Astrocyte (in vitro differentiated cells and primary cell): ENCODE data around the gene ZFPM1.
"Not testable (repeated sequence)": the region's sequence is repeated elsewhere in the genome, so short reads cannot be mapped to it uniquely, and the experiment has no call there.

Source experiments
- EZH2 ChIP-seq: IDR thresholded peaks from 2 replicates; pipeline ENCODE4 v1.6.1; 2012; ENCODE audit warnings: mild to moderate bottlenecking, low read length, inconsistent platforms; ENCODE audit not compliant: insufficient read depth
- TF ChIP-seq, protein P1 (sequence below): IDR thresholded peaks from 2 replicates; pipeline ENCODE4 v1.5.1; 2011; ENCODE audit warnings: low read depth, mild to moderate bottlenecking, inconsistent platforms, low read length, moderate library complexity; ENCODE audit not compliant: insufficient read depth

DNA sequence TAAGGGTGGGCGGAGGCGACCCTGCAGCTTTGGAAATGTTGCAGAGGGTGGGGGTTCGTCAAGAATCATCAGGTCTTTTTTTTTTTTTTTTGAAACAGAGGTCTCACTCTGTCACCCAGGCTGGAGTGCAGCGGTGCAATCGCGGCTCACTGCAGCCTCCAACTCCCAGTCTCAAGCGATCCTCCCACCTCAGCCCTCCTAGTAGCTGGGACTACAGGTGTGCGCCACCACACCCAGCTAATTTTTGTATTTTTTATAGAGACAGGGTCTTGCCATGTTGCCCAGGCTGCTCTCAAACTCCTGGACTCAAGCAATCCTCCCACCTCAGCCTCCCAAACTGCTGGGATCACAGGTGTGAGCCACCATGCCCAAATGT is 32.3 kb downstream of the ZFPM1 start:
- TF ChIP-seq, protein P1, sequence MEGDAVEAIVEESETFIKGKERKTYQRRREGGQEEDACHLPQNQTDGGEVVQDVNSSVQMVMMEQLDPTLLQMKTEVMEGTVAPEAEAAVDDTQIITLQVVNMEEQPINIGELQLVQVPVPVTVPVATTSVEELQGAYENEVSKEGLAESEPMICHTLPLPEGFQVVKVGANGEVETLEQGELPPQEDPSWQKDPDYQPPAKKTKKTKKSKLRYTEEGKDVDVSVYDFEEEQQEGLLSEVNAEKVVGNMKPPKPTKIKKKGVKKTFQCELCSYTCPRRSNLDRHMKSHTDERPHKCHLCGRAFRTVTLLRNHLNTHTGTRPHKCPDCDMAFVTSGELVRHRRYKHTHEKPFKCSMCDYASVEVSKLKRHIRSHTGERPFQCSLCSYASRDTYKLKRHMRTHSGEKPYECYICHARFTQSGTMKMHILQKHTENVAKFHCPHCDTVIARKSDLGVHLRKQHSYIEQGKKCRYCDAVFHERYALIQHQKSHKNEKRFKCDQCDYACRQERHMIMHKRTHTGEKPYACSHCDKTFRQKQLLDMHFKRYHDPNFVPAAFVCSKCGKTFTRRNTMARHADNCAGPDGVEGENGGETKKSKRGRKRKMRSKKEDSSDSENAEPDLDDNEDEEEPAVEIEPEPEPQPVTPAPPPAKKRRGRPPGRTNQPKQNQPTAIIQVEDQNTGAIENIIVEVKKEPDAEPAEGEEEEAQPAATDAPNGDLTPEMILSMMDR, result not testable (repeated sequence)
- TF ChIP-seq EZH2, result not testable (repeated sequence)
